ENCODE data around the gene USP32.

The USP32 gene

DNA sequence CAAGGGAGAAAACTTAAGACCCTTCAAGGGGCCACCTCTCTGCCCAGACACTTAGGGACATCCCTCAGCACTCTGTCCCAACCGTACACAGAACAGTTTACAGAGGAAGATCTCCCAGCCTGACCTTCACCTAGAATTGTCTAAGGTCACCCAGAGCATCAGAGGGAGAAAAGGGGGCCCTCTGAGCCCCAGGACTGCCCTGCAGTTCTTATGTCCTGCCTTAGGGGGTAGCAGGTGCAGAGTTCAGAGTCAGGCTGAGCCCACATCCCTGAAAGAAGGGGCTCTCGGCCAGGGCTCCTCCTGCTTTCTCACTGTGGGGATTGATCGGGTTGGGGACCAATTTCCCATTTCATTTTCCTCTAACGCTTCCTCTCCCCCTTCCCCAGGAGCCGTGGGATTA lies 226.7 kb downstream of the USP32 start:
- no peak for DNase-seq (ENCODE audit: low read depth)

DNA sequence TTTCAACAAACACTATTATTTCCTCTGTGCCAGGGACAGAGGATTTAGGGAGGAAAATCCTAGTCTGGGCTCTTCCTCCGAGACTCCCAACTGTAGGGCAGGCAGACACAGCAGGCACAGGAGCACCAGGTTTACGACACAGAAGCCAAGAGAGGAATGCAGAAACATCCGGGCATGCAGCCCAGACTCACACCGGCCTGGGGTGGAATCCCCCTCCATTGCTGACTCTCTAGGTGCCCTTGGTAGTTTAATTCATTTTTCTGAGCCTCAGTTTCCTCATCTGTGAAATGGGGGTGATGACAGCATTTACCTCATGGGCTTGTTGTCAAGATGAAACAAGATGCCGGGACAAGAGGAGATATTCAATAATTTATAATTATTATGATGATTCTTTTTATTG lies 227.2 kb downstream of the USP32 start:
- no peak overlapping the region for H3K4me3 ChIP-seq (ENCODE audit: low read depth, low read length)
- no peak for DNase-seq (ENCODE audit: low read depth)

More for the DNA sequence above, 226.7 kb downstream of the USP32 start:
- no peak overlapping the region for H3K4me3 ChIP-seq (ENCODE audit: low read depth, low read length)

- H3K4me3 ChIP-seq (ENCODE audit: low read depth, low read length) = no peak overlapping the region
- DNase-seq (ENCODE audit: low read depth) = no peak
Measured at GRCh38 chr17:60164164-60164563, 227.8 kb downstream of the USP32 start.

DNA sequence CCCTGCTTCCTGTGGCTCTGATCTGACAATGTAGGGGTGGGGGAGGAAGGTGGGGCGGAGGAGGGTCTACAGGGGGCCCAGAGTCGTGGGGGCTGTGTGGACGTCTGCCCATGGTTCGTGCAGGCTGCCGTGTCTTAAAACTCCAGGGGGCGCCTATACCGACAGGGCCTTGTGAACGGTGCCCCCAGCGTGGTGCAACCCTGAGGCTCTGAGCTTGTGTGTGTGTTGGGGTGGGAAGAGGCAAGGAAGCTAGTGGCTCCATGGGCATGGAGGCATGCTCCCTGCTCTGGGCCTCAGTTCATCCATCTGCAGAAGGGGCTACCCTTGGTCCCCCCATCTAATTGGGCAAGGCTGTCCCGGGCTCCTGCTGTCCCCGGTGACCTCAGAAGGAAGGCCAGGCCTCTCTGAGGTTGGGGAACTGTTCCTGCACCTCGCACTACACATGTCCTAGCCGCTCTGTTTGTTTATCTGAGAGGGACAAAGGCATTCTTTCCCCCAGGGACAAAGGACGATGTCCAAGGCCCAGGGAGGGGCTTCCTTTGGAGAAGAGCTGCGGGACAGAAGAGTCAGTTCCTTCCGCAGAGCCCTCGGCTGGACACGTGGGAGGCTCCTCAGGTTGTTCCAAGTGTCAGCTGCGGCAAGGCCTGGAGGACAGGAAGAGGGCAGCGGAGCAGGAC lies 228.7 kb downstream of the USP32 start:
- no peak overlapping the region for H3K4me3 ChIP-seq (ENCODE audit: low read depth, low read length)
- no peak for DNase-seq (ENCODE audit: low read depth)

GRCh38 chr17:60161598-60162330 lies 230.2 kb downstream of the USP32 start:
- H3K4me3 ChIP-seq (ENCODE audit: low read depth, low read length) = no peak overlapping the region
- DNase-seq (ENCODE audit: low read depth) = no peak

- no peak overlapping the region for H3K4me3 ChIP-seq (ENCODE audit: low read depth, low read length)
- DNase-seq (ENCODE audit: low read depth) = no peak
Measured at GRCh38 chr17:60160829-60161501, 231.0 kb downstream of the USP32 start.

DNA sequence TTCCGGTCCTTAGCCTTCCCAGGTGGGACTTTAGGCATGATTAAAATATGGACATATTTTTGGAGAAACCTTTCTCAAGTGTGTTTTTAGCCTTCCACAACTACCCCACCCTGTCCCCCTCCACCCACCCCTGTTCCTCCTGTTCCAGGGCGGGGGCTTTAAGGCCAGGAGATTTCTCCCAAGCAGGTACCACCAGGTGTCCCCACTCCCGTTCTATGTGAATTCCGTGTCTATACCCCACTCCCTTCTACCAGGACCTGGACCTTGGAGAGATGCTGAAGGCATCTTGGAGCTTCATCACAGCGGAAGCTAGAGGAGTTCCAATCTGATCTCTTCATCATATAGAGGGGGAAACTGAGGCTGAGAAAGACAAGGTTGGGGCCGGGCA lies 232.5 kb downstream of the USP32 start:
- no peak overlapping the region for H3K4me3 ChIP-seq (ENCODE audit: low read depth, low read length)
- no peak for DNase-seq (ENCODE audit: low read depth)

- H3K4me3 ChIP-seq (ENCODE audit: low read depth, low read length) = no peak overlapping the region
- DNase-seq (ENCODE audit: low read depth) = no peak
Measured at GRCh38 chr17:60158751-60159478, 233.0 kb downstream of the USP32 start.

DNA sequence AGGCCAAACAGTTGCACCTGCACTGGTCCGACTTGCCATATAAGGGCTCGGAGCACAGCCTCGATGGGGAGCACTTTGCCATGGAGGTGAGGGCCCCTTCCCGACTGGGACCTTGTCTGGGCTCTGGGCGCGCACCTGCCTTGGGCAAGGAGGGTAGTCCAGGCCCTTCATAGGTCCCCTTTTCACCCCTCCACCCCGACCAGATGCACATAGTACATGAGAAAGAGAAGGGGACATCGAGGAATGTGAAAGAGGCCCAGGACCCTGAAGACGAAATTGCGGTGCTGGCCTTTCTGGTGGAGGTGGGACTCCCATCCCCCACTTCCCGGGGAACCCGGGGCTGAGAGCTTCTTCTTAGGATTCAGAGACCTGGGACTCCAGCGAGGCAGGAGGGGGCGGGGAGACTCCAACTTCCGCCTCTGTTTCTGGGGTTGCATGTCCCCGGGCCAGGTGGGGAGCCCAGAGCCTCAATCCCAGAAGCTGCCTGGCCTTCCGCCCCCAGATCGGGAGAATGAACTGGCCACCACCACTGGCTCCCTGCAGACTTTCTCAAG lies 234.4 kb downstream of the USP32 start:
- no peak for DNase-seq (ENCODE audit: low read depth)
- H3K4me3 ChIP-seq (ENCODE audit: low read depth, low read length) = no peak overlapping the region

DNA sequence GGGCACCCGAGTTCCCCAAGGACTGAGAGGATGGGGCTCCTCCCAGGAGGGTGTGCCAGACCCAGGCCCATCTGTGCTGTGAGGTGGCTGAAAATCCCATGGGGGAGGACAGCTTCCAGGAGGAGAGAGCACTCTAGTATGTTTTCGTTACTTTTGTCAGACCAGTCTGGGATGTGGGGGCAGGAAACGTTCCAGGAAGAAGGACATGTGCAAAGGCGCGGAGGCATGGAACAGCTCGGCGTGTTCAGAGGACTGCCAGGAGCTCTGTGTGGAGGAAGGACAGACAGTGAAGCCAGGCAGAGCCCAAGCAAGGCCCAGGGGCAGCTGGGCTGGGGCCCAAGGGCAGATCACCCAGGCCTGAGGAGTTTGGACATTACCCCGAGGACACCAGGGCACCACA lies 235.2 kb downstream of the USP32 start:
- no peak for DNase-seq (ENCODE audit: low read depth)
- no peak overlapping the region for H3K4me3 ChIP-seq (ENCODE audit: low read depth, low read length)

GRCh38 chr17:60155815-60156214 lies 236.1 kb downstream of the USP32 start:
- no peak overlapping the region for H3K4me3 ChIP-seq (ENCODE audit: low read depth, low read length)
- DNase-seq (ENCODE audit: low read depth) = no peak

DNA sequence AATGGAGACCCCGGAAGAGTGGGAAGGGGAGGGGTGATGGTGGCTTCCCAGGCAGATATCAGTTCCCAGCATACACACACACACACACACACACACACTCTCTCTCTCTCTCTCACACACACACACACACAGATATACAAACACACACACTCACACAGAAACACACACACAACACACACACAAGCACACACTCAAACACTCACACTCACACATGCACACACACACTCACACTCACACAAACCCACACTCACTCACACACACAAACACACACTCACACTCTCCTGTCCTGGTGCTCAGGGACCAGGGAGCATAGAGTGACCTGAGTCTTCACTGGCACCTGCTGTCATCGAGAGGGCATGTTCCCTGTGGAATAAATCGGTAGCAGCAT lies 236.5 kb downstream of the USP32 start:
- no peak for DNase-seq (ENCODE audit: low read depth)
- H3K4me3 ChIP-seq (ENCODE audit: low read depth, low read length) = no peak overlapping the region

DNA sequence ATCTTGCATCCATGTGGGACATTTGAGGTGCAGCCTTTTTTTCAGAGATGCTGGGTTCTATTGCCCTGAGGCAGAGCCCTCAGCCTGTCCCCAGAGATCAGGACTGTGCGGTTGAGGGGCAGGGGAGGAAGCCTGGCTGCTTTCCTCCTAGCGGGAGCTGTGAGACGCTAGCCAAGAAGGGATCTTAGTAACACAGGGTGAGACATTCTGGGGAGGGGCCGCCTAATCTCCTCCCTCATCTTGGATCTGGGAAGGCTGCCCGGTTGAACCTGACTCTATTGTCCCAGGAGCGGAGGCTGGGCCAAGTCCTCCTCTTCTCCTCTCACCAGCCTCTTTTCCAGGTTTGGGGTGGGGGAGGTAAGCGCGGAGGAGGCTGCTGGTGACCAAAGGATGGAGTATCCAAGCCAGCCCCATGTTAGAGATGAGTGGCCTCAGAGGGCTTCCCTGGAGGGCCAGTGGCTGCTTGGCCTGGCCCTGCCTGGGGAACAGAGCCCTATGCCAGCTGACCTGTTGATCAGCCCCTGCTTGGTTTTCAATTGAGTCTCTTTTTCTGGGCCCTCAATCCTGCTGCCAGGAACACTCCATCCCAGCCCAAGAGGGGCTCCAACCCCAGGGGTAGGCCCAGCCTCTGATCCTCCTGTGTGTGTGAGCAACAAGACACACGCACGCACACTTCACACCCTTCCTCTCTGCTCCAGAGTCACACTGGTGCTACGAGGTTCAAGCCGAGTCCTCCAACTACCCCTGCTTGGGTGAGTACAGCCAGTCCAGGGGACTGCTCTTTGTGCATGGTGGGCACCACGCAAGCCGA lies 237.1 kb downstream of the USP32 start:
- DNase-seq (ENCODE audit: low read depth) = peak; percentile 79
- H3K4me3 ChIP-seq (ENCODE audit: low read depth, low read length) = no peak overlapping the region

GRCh38 chr17:60153606-60154390 lies 238.1 kb downstream of the USP32 start:
- no peak overlapping the region for H3K4me3 ChIP-seq (ENCODE audit: low read depth, low read length)
- DNase-seq (ENCODE audit: low read depth) = no peak

- H3K4me3 ChIP-seq (ENCODE audit: low read depth, low read length) = no peak overlapping the region
- no peak for DNase-seq (ENCODE audit: low read depth)
Measured at GRCh38 chr17:60151355-60151754, 240.6 kb downstream of the USP32 start.

- DNase-seq (ENCODE audit: low read depth) = no peak
- H3K4me3 ChIP-seq (ENCODE audit: low read depth, low read length) = no peak within 1 kb of the TSS
Measured at GRCh38 chr17:60149691-60150582, 242.0 kb downstream of the USP32 start, which contains the start of gene CA4. Gene CA4, plus strand, starts transcription at chr17:60149973. Its CDS starts 62 bp downstream, at chr17:60150035.

DNA sequence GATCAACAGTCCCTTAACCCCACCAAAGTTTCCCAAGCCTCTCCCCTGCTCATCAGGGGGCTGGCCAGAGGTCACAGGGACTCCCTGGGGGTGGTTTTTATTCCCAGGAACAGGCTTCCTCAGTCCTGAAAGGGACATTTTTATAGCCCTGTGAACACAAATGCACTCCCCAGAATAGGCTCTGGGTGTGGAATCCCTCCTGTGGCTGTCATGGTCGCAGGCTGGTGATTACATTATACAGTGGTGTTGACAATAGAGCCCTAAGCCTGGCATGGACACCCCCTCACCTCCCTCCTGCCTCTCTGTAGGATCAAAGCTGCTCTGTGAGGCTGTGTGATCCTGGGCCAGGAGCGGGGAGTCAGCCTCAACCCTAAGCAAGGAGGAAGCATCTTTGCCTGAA lies 243.6 kb downstream of the USP32 start:
- no peak overlapping the region for H3K4me3 ChIP-seq (ENCODE audit: low read depth, low read length)
- no peak for DNase-seq (ENCODE audit: low read depth)

Data from skeletal muscle cell (primary cell).